Fibroblast of villous mesenchyme (primary cell): ENCODE results near the gene PTPRN2. TPM values are rescaled to one million over a fixed set of nuclear protein-coding genes. Genes with fewer than 3 reads are reported as not detected.

ENCODE experiments used
- DNase-seq: peaks from one replicate; pipeline ENCODE4 v3.0.0-alpha.2; 2010; ENCODE audit warnings: low read depth
- H3K4me3 ChIP-seq: 2 replicates; pipeline ENCODE4 v1.5.1; 2011; ENCODE audit warnings: low read depth, mild to moderate bottlenecking, low read length
- total RNA-seq: library from RNA; depleted of rRNA; stranded (reverse); fragments of >200 nt; gene quantifications from 2 replicates; pipeline ENCODE4 v1.2.3, GENCODE V29; 2012
- TF ChIP-seq, protein P1 (sequence below): IDR thresholded peaks from 2 replicates; pipeline ENCODE4 v1.5.1; 2012; ENCODE audit warnings: low read depth, mild to moderate bottlenecking, low read length; ENCODE audit not compliant: insufficient read depth

The PTPRN2 gene
- total RNA-seq, 1 donor = not detected

DNA sequence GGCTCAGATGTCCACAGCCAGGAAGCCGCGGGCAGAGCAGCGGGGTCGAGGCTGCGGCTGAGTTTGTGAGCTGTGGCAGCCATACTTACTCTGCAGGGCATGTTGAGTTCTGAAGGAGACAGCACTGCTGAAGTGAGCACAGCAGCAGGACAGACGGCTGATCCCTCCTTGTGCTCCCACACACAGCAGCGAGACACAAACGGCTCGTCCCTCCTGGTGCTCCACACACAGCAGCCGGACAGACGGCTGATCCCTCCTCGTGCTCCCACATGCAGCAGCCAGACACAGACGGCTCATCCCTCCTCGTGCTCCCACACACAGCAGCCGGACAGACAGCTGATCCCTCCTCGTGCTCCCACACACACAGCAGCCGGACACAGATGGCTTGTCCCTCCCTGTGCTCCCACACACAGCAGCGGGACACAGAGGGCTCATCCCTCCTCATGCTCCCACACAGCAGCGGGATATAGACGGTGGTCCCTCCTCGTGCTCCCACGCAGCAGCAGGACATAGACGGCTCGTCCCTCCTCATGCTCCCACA, 305.1 kb downstream of the PTPRN2 start:
- H3K4me3 ChIP-seq = no peak overlapping the region
- DNase-seq = no peak
- TF ChIP-seq, protein P1, sequence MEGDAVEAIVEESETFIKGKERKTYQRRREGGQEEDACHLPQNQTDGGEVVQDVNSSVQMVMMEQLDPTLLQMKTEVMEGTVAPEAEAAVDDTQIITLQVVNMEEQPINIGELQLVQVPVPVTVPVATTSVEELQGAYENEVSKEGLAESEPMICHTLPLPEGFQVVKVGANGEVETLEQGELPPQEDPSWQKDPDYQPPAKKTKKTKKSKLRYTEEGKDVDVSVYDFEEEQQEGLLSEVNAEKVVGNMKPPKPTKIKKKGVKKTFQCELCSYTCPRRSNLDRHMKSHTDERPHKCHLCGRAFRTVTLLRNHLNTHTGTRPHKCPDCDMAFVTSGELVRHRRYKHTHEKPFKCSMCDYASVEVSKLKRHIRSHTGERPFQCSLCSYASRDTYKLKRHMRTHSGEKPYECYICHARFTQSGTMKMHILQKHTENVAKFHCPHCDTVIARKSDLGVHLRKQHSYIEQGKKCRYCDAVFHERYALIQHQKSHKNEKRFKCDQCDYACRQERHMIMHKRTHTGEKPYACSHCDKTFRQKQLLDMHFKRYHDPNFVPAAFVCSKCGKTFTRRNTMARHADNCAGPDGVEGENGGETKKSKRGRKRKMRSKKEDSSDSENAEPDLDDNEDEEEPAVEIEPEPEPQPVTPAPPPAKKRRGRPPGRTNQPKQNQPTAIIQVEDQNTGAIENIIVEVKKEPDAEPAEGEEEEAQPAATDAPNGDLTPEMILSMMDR = no peak

DNA sequence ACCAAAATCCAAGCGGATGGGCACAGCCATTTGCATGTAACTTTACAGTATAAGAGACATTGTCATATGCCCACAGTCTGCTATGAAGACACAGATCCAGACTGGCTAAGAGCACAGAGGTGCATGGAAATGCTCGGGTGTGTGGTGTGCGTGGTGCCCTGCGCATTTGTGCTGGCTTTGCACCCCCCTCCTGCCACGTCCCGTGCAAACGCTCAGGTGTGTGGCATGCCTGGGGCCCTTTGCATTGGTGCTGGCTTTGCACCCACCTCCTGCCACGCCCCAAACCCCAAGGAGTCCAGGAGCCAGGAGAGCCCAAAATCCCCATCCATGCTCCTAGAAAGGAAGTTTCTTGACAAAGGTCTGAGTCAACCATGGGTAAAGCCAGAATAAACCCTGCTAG, 306.2 kb downstream of the PTPRN2 start:
- H3K4me3 ChIP-seq = no peak overlapping the region
- no peak for DNase-seq
- TF ChIP-seq, protein P1 = no peak

DNA sequence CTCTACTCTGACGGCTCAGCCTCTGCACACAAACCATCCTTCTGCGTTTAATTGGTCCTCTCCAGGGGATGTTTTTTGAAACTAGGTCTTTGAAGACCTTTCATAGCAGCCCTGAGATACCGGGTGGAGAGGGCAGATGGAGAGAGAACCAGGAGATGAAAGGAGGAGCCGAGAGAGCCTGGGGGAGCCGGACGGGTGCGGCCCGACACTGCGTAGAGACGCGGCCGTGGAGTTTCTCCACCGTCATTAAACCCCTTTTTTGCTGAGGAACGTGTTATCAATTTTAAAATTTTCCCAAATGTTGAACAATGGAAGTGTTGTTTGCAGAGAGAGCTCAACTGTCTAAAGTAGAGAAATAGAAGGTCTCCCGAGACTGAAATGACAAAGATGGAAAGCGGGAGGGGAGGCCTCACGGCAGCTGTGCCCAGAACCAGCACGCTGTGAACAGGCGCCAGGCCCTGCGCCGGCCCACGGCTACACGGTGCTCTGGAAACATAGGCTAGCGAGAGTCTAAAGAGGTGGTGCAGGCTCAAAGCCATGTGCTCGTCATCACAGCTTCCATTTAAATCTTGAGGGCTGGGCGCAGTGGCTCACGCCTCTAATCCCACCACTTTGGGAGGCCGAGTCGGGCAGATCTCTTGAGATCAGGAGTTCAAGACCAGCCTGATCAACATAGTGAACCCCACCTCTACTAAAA, 307.0 kb downstream of the PTPRN2 start:
- H3K4me3 ChIP-seq = no peak overlapping the region
- TF ChIP-seq, protein P1 = no peak
- DNase-seq = no peak

DNA sequence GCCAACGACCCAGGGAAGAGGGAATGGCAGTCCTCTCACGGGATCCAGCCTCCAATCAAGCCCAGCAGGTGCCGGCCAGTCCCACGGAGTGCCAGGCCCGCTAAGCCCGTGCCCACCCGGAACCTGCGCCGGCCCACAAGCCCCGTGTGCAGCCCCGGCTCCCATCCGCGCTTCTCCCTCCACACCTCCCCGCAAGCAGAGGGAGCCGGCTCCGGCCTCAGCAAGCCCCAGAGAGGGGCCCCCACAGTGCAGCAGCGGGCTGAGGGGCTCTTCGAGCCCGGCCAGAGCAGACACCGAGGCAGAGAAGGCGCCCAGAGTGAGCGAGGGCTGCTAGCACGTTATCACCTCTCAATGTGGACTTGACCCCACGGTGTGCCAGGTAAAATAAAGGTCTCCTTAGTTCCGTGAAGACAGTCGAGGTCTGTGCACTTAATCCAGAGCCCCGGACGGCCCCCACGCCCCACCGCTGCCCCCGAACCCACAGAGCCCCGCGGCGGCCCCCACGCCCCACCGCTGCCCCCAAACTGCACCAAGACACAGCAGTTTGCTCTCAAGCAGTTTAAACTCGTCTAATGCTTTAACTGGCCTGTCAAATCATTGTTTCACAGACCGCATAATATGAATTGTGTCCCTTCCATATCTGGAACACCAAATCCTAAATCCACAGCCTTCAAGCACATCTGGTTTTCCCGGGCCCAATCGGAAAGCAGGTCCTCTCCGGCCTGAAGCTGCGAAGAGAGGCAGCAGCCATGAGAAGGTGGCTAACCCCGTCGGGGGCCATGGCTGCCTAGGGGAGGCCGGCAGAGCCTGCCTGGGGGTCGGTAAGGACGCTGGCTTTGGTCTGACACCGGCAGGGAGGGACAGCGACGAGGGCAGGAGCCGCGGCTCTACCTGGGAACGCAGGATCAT, 307.8 kb downstream of the PTPRN2 start:
- TF ChIP-seq, protein P1 = no peak
- H3K4me3 ChIP-seq = no peak overlapping the region
- no peak for DNase-seq

DNA sequence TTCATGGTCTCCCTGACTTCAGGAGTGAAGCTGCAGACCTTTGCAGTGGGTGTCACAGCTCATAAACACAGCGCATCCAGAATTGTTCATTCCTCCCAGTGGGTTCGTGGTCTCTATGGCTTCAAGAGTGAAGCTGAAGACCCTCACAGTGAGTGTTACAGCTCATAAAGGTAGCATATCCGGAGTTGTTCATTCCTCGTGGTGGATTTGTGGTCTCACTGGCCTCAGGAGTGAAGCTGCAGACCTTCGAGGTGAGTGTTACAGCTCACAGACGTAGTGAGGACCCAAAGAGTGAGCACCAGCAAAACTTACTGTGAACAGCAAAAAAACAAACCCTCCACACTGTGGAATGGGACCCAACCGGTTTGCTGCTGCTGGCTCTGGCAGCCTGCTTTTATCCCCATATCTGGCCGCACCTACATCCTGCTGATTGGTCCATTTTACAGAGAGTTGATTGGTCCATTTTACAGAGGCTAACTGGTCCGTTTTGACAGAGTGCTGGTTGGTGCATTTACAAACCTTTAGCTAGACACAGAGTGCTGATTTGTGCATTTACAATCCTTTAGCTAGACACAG, 308.8 kb downstream of the PTPRN2 start:
- TF ChIP-seq, protein P1 = no peak
- H3K4me3 ChIP-seq = no peak overlapping the region
- no peak for DNase-seq

DNA sequence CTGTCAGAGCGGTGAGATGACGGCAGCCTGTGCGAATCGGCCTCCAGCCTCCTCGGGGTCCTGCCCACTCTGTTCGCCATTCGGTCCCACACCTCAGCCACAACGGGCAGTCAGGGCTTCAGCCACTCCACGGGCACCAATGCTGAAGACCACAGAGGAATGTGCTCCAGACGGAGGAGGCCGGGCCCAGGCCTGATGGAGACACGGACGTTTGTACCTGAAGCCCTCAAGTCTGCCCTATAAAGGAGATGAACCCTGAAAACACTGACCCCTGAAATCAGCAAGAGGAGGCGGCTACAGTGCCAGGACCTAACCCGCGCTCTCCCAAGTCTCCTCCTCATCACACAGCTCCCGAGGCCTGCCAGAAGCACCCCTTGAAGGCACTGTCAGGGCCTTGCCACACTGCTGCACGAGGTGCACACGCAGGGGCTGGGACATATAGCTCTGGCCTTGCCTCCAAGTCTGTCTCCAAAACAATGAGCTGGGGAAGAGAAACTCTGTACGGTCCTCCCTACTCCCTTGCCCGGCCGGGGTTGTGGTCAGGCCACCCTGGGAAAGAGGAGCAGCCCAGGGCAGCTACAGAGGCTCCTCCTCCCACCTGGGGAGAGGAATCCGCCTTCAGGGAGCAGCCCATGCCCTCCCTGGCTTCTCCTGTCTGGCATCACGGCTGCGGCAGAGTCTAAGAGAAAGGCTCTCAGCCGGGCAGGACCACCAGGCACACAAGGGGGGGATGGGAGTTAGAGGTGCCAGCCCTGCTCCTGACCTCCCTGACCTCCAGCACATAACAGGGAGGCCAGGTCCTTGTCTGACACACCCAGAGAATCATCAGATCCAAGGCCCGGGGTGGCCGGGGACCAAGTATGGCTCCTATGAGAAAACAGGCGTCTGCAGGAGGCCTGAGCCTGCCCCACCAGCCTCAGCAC, 310.1 kb downstream of the PTPRN2 start:
- TF ChIP-seq, protein P1 = no peak
- DNase-seq = no peak
- no peak overlapping the region for H3K4me3 ChIP-seq
